Pancreas (tissue), 10 donors: Measurements from ENCODE around the gene MCM10. TPM values are rescaled to one million over a fixed set of nuclear protein-coding genes. Genes with fewer than 3 reads are reported as not detected.
"Not testable (repeated sequence)": the region's sequence is repeated elsewhere in the genome, so short reads cannot be mapped to it uniquely, and the experiment has no call there.

ENCODE experiments used
- ATAC-seq, 4 donors: fragments of 200-7000 bp; cut with Tn5 transposase; one replicate each; pipeline versions ENCODE4 v1.8.0 to v1.9.1; 2020; ENCODE audit warnings: mild to moderate bottlenecking in 4 of 4, moderate library complexity in 4 of 4
- DNase-seq, 6 donors: peaks; one replicate each; pipeline ENCODE4 v3.0.0-alpha.2; 2020
- FAIRE-seq: peaks from 2 replicates; lab custom pipeline; 2012; peaks lifted over from hg19 to GRCh38; lab: Jason Lieb, UNC
- H3K27ac ChIP-seq, 4 donors: fragments of 200-600 bp; sonication (generic); 1 replicate in 3 of 4; 2 replicates in 1 of 4; pipeline versions ENCODE4 v1.5.0 to v1.8.0; 2020
- H3K27me3 ChIP-seq, 4 donors: fragments of 200-600 bp; one replicate each; pipeline ENCODE4 v1.8.0; 2021
- H3K36me3 ChIP-seq, 3 donors: fragments of 200-600 bp; sonication (generic) in 1 of 3; one replicate each; pipeline versions ENCODE4 v1.5.0 to v1.8.0; 2020 to 2021
- H3K4me1 ChIP-seq, 3 donors: fragments of 200-600 bp; one replicate each; pipeline ENCODE4 v1.8.0; 2021
- H3K4me3 ChIP-seq, 4 donors: fragments of 200-600 bp; sonication (generic) in 2 of 4; one replicate each; pipeline versions ENCODE4 v1.5.0 to v1.8.0; 2020 to 2021
- H3K9me3 ChIP-seq, 4 donors: fragments of 200-600 bp; one replicate each; pipeline ENCODE4 v1.8.0; 2021
- CTCF ChIP-seq, 4 donors: fragments of 200-600 bp; sonication (generic) in 3 of 4; IDR thresholded peaks; one replicate each; pipeline versions ENCODE4 v1.5.0 to v1.8.0; 2021; ENCODE audit warnings: antibody characterized with exemption in 4 of 4
- WGBS, 2 donors: extraction: QIAGEN DNeasy Blood & Tissue Kit; methylation state at CpG; one replicate each; pipeline ENCODE4 v1.1.7; 2013; 5-methylcytosine and 5-hydroxymethylcytosine counted together
- intact Hi-C, 3 donors: fragments of 100-400 bp; cut with DNase I; formaldehyde crosslinking; loops; one replicate each; pipeline versions ENCODE4 v1.11.1 to v1.14.2; 2022
- polyA plus RNA-seq, 2 donors: library from polyadenylated mRNA; stranded (reverse); fragments of 200-250 nt; gene quantifications; one replicate each; pipeline ENCODE4 v1.2.3, GENCODE V29; 2013
- total RNA-seq, 6 donors: library from RNA; stranded (reverse); fragmentation: NEBNext Ultra II Directional in 4 of 6; extraction: Animal tissue kit (Norgen Biotek cat#: 25700) in 4 of 6; gene quantifications; one replicate each; pipeline versions ENCODE4 v1.2.1 to v1.2.4, GENCODE V29; 2021 to 2023
- donor health status: healthy with polysubstance abuse.
- donor health status: DM: no; HTN: no; CAD: no; lungs with moderate emphysema.
- donor health status: DM: no; HTN: no; CAD: no.
- donor health status: control.
- donor health status: control.
- donor health status: Bipolar disorder and iron deficiency.
- donor health status: DM: yes; HTN: yes; CAD: no.
- donor health status: DM: no; HTN: no; CAD: no.
- donor health status: DM: no; HTN: no; CAD: no.
- donor health status: DM: yes; HTN: yes; CAD: no.

MCM10 gene
- total and polyA plus RNA-seq, 8 donors = 0.05 to 0.35 (median 0.28) TPM; not detected in 1

- Histone ChIP-seq H3K27me3 (no peaks in the 10 kb centered on the region), H3K4me3 (no peak overlapping the region), H3K9me3 (no peaks in the 10 kb centered on the region), H3K4me1 (no peaks in the 10 kb centered on the region), H3K36me3 (no peaks in the 10 kb centered on the region), H3K27ac (no peak overlapping the region)
- no peak for FAIRE-seq
- intact Hi-C loops = no loop called here
- ATAC-seq = no peak
- no peak for TF ChIP-seq CTCF (IDR thresholded peaks at IDR 0.05)
- DNase-seq = no peak
Observed at GRCh38 chr10:13147161-13147560, 14.2 kb upstream of the MCM10 start.

GRCh38 chr10:13152296-13152695 lies 9.1 kb upstream of the MCM10 start:
- TF ChIP-seq CTCF (IDR thresholded peaks at IDR 0.05) = no peak
- H3K27ac ChIP-seq = no peak overlapping the region
- H3K4me3 ChIP-seq = no peak overlapping the region
- no peaks in the 10 kb centered on the region for H3K4me1 ChIP-seq
- H3K36me3 ChIP-seq = no peaks in the 10 kb centered on the region
- 78 to 88% methylated on average over 3 of the region's 3 CpGs for WGBS, 2 donors
- intact Hi-C loops = no loop called here
- no peak for FAIRE-seq
- no peak for ATAC-seq
- DNase-seq = no peak
- H3K27me3 ChIP-seq = no peaks in the 10 kb centered on the region
- no peaks in the 10 kb centered on the region for H3K9me3 ChIP-seq

GRCh38 chr10:13155860-13156259 lies 5.5 kb upstream of the MCM10 start:
- WGBS, 2 donors = 82 to 83% methylated on average over 4 of the region's 4 CpGs
- intact Hi-C loops, H3K4me1 ChIP-seq, FAIRE-seq, H3K4me3 ChIP-seq, H3K27me3 ChIP-seq, H3K36me3 ChIP-seq, DNase-seq, ATAC-seq, H3K27ac ChIP-seq, H3K9me3 ChIP-seq: not testable (repeated sequence)

- peak overlapping the region in 3 of 4 donors; percentile 7 to 39 (median 35) for H3K4me3 ChIP-seq
- FAIRE-seq = no peak
- no peaks in the 10 kb centered on the region for H3K36me3 ChIP-seq
- WGBS, 2 donors = 18 to 31% methylated on average over 31 to 32 of the region's 32 CpGs
- no peaks in the 10 kb centered on the region for H3K9me3 ChIP-seq
- ATAC-seq = peak in 1 of 4 donors; percentile 11
- H3K4me1 ChIP-seq = peaks cover 0 to 3% (median 3%) of the 10 kb centered on the region in 3 donors
- no peak for TF ChIP-seq CTCF (IDR thresholded peaks at IDR 0.05)
- peak in 3 of 6 donors; percentile 19 to 59 (median 37) for DNase-seq
- no peak overlapping the region for H3K27ac ChIP-seq
- no peaks in the 10 kb centered on the region for H3K27me3 ChIP-seq
- intact Hi-C loops = no loop called here
Observed at GRCh38 chr10:13158401-13158800, 3.0 kb upstream of the MCM10 start.

GRCh38 chr10:13161857-13162271 lies 506 bp downstream of the MCM10 start:
- intact Hi-C loops = loop anchor here in 1 of 3 donors (5.0 kb wide), 1 partner anchor 140 kb away; the partner anchor contains the start of gene PHYH
- H3K4me3 ChIP-seq = peak overlapping the region in 3 of 4 donors; percentile 2 to 60 (median 41)
- FAIRE-seq = no peak
- no peak for ATAC-seq
- WGBS, 2 donors = 2 to 5% methylated on average over 18 of the region's 18 CpGs
- no peak overlapping the region for H3K27ac ChIP-seq
- DNase-seq = no peak
- H3K4me1 ChIP-seq = peaks cover 0 to 3% (median 3%) of the 10 kb centered on the region in 3 donors
- TF ChIP-seq CTCF (IDR thresholded peaks at IDR 0.05) = no peak
- no peaks in the 10 kb centered on the region for H3K9me3 ChIP-seq
- no peaks in the 10 kb centered on the region for H3K36me3 ChIP-seq
- no peaks in the 10 kb centered on the region for H3K27me3 ChIP-seq
